ENCODE data around the gene S1PR1. TPM values are rescaled to one million over a fixed set of nuclear protein-coding genes. Genes with fewer than 3 reads are reported as not detected.

The S1PR1 gene
- total RNA-seq, 2 experiments from 2014 or later = 109 to 130 TPM

DNA sequence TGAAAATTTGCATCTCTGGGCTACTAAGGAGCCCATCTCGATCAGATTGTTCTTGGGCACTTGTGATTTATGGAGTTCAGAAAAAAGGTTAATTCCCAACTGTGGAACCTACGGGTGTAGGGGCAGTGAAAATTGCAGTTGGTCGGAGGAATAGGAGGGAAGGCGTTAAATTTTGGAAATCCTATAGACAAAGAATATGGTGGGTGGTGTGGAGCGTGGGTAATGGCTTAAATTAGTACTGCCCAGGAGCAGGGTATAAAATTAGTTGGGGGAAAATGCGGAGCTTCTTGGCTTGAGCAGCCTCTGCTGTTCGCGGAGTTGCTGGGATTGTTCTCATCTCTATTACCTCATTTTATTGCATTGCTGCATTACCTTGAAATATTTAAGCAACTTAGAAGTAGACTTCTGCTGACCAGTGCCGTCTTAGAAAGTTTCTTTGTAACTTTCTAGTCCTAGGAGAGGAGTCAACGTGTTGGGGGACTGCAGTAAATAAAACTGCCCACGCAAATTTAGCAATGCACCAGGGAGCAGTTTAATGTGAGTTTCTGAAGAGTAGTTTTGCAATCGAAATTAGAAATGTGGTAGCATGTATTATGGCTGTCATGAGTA, 514 bp downstream of the S1PR1 start:
- ChIA-PET CTCF (interaction anchor here (1.4 to 3.4 kb wide), 6 partner anchors 43 to 307 kb away, joined by 4 to 32 read pairs (median 17); no protein-coding TSS in a partner anchor), POLR2A (interaction anchor here (0.7 to 4.9 kb wide), 4 partner anchors 24 to 100 kb away, joined by 5 to 48 read pairs (median 19); no protein-coding TSS in a partner anchor)
- H3K9me3 Mint-ChIP-seq (ENCODE audit: low read depth) = peaks cover under 1% of the 10 kb centered on the region
- intact Hi-C loops (cut with DNase I, micrococcal nuclease) = loop anchor here (2.0 to 5.0 kb wide), 6 partner anchors 115 to 1200 kb away; partner anchors contain the start of gene CDC14A (in 1 of the 2)
- peaks cover 51% of the 10 kb centered on the region for H3K4me1 Mint-ChIP-seq
- peak overlapping the region; percentile 99 for H3K27ac Mint-ChIP-seq
- DNase-seq (peak; percentile 44), ATAC-seq (no peak)
- H3K4me3 Mint-ChIP-seq = peak overlapping the region; percentile 89
- H3K36me3 Mint-ChIP-seq (ENCODE audit: low read depth) = peaks cover 81% of the 10 kb centered on the region
- no peaks in the 10 kb centered on the region for H3K27me3 Mint-ChIP-seq

- Mint-ChIP-seq H3K4me1 (peaks cover 51% of the 10 kb centered on the region), H3K27me3 (no peaks in the 10 kb centered on the region), H3K36me3 (ENCODE audit: low read depth) (peaks cover 80% of the 10 kb centered on the region), H3K27ac (peak overlapping the region; percentile 99), H3K4me3 (peak overlapping the region; percentile 89), H3K9me3 (ENCODE audit: low read depth) (no peaks in the 10 kb centered on the region)
- DNase-seq (peak; percentile 87), ATAC-seq (peak; percentile 21)
- ChIA-PET CTCF (interaction anchor here (0.5 to 4.3 kb wide), 40 partner anchors 9 to 796 kb away, joined by 3 to 43 read pairs (median 4); partner anchors contain the start of gene DPH5), POLR2A (interaction anchor here (0.6 to 4.9 kb wide), 14 partner anchors 10 to 342 kb away, joined by 3 to 48 read pairs (median 5); partner anchors contain the start of gene DPH5)
- intact Hi-C loops (cut with DNase I, micrococcal nuclease) = loop anchor here (1.0 to 5.0 kb wide), 14 partner anchors 17 to 1201 kb away; partner anchors contain the start of genes SLC30A7 (in 2 of the 2) and CDC14A (in 1 of the 2)
These were observed 1.3 kb downstream of the S1PR1 start for GRCh38 chr1:101238031-101238628.

GRCh38 chr1:101238681-101239094, 1.9 kb downstream of the S1PR1 start:
- DNase-seq (peak; percentile 95), ATAC-seq (peak; percentile 30)
- H3K27me3 Mint-ChIP-seq = no peaks in the 10 kb centered on the region
- ChIA-PET POLR2A (interaction anchor here (0.7 to 4.9 kb wide), 13 partner anchors 10 to 342 kb away, joined by 3 to 48 read pairs (median 6); partner anchors contain the start of gene DPH5), CTCF (interaction anchor here (0.5 to 4.3 kb wide), 44 partner anchors 9 to 797 kb away, joined by 3 to 43 read pairs (median 4); partner anchors contain the start of gene DPH5)
- peaks cover 2% of the 10 kb centered on the region for H3K9me3 Mint-ChIP-seq (ENCODE audit: low read depth)
- H3K4me1 Mint-ChIP-seq = peaks cover 51% of the 10 kb centered on the region
- peaks cover 81% of the 10 kb centered on the region for H3K36me3 Mint-ChIP-seq (ENCODE audit: low read depth)
- intact Hi-C loops (cut with DNase I, micrococcal nuclease) = loop anchor here (1.0 to 5.0 kb wide), 16 partner anchors 16 to 1201 kb away; partner anchors contain the start of genes SLC30A7 (in 2 of the 2), CDC14A (in 1 of the 2) and DPH5 (in 1 of the 2)
- peak overlapping the region; percentile 99 for H3K27ac Mint-ChIP-seq
- H3K4me3 Mint-ChIP-seq = peak overlapping the region; percentile 89

GRCh38 chr1:101239095-101240040, 2.5 kb downstream of the S1PR1 start:
- H3K27ac Mint-ChIP-seq = peak overlapping the region; percentile 99
- H3K9me3 Mint-ChIP-seq (ENCODE audit: low read depth) = peaks cover 2% of the 10 kb centered on the region
- peak overlapping the region; percentile 89 for H3K4me3 Mint-ChIP-seq
- H3K4me1 Mint-ChIP-seq = peaks cover 51% of the 10 kb centered on the region
- ChIA-PET POLR2A (interaction anchor here (0.6 to 4.9 kb wide), 14 partner anchors 9 to 343 kb away, joined by 3 to 48 read pairs (median 5); partner anchors contain the start of gene DPH5), CTCF (interaction anchor here (0.5 to 4.3 kb wide), 48 partner anchors 8 to 896 kb away, joined by 3 to 43 read pairs (median 4); partner anchors contain the start of gene DPH5)
- peaks cover 83% of the 10 kb centered on the region for H3K36me3 Mint-ChIP-seq (ENCODE audit: low read depth)
- peak; percentile 82 for DNase-seq
- ATAC-seq = peak; percentile 20
- intact Hi-C loops (cut with DNase I, micrococcal nuclease) = loop anchor here (1.0 to 5.0 kb wide), 11 partner anchors 15 to 1202 kb away; partner anchors contain the start of genes CDC14A (in 1 of the 2), DPH5 (in 1 of the 2) and SLC30A7 (in 1 of the 2)
- no peaks in the 10 kb centered on the region for H3K27me3 Mint-ChIP-seq

DNA sequence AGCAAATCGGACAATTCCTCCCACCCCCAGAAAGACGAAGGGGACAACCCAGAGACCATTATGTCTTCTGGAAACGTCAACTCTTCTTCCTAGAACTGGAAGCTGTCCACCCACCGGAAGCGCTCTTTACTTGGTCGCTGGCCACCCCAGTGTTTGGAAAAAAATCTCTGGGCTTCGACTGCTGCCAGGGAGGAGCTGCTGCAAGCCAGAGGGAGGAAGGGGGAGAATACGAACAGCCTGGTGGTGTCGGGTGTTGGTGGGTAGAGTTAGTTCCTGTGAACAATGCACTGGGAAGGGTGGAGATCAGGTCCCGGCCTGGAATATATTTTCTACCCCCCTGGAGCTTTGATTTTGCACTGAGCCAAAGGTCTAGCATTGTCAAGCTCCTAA, 3.2 kb downstream of the S1PR1 start:
- POLR2A ChIA-PET = interaction anchor here (0.6 to 3.0 kb wide), 8 partner anchors 8 to 331 kb away, joined by 3 to 25 read pairs (median 4); no protein-coding TSS in a partner anchor
- peak overlapping the region; percentile 99 for H3K27ac Mint-ChIP-seq
- peaks cover 49% of the 10 kb centered on the region for H3K4me1 Mint-ChIP-seq
- DNase-seq = no peak
- H3K27me3 Mint-ChIP-seq = no peaks in the 10 kb centered on the region
- no peak for ATAC-seq
- peak overlapping the region; percentile 89 for H3K4me3 Mint-ChIP-seq
- H3K36me3 Mint-ChIP-seq (ENCODE audit: low read depth) = peaks cover 84% of the 10 kb centered on the region
- CTCF ChIA-PET = interaction anchor here (0.7 to 4.3 kb wide), 20 partner anchors 11 to 305 kb away, joined by 3 to 43 read pairs (median 5); partner anchors contain the start of gene DPH5
- H3K9me3 Mint-ChIP-seq (ENCODE audit: low read depth) = peaks cover 2% of the 10 kb centered on the region
- intact Hi-C loops (cut with DNase I, micrococcal nuclease) = no loop called here

DNA sequence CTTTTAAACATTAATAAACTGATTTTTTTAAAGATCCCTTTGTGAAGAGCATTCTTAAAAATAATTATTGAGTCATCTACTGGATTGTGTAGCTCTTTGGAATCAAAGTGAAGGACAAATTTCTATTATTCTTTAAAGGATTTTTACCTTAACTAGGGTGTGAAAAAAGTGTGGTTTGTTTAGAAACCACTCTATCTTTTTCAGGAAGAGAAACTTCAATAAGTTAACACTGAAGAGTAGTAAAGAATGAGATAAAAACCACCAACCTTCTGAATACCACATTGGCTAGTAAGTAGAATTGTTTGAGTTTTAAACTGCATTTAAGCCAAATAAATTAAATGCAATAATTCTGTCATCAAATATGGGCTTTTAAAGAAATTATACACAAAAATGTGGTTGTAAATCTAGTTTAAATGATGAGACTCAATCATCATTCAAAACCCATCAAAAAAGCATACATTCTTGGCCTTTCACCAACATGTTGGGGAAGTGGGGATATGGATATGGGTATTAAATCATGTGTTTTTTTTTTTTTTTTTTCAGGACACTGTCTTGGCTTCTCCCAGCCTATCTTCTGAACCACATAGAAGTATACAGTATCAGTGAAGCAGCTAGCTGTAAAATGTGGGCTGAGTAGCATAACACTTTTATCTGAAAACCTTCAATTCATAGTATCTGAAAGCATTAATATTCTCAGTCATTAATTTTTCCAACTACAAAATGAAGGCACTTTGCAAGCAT, 4.8 kb downstream of the S1PR1 start:
- ATAC-seq (no peak), DNase-seq (no peak)
- ChIA-PET POLR2A (interaction anchor here (0.6 to 1.9 kb wide), 4 partner anchors 10 to 113 kb away, joined by 3 to 10 read pairs (median 3); no protein-coding TSS in a partner anchor), CTCF (interaction anchor here (0.7 to 4.3 kb wide), 8 partner anchors 11 to 339 kb away, joined by 3 to 43 read pairs (median 8); no protein-coding TSS in a partner anchor)
- intact Hi-C loops (cut with DNase I, micrococcal nuclease) = loop anchor here in 1 of 2 experiments (2.0 kb wide), 1 partner anchor 15 kb away; no protein-coding TSS in a partner anchor
- Mint-ChIP-seq H3K4me1 (peaks cover 56% of the 10 kb centered on the region), H3K36me3 (ENCODE audit: low read depth) (peaks cover 79% of the 10 kb centered on the region), H3K9me3 (ENCODE audit: low read depth) (peaks cover 2% of the 10 kb centered on the region), H3K27ac (peak overlapping the region; percentile 85), H3K27me3 (no peaks in the 10 kb centered on the region), H3K4me3 (peak overlapping the region; percentile 89)

DNA sequence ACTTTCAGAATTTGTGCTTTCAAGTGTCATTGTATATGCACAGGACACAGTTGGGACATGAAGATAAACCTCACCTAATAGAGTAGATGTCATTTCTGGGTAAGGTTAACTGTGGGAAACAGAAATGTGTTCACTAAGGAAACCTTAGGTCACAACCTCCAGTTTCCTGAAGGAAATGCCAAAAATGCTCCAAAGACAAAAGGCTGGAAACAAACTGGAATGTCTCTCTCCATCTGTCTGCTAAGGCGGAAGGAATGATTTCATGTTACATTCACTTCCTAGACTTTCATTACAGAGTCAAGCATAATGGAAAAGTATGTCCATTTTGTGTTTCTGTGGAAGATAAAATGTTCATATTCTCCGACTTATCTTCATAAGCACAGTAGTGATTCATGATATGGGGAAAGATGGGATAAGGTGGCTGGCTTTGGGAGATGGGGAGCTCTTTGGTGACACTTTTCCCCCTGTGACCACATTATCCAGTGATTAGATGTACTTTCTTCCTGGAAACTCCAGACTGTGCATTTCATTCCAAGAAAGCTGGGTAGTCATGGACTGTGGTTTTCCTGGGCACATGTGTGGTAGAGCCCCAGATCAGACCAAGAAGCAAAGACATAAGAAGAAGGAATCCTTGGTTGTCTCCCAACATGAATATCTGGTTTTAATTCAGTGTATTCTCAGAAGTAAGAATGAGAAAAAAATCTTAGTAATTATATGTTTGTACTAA, 5.7 kb downstream of the S1PR1 start:
- Mint-ChIP-seq H3K27me3 (no peaks in the 10 kb centered on the region), H3K4me1 (peaks cover 62% of the 10 kb centered on the region), H3K36me3 (ENCODE audit: low read depth) (peaks cover 71% of the 10 kb centered on the region), H3K9me3 (ENCODE audit: low read depth) (peaks cover 2% of the 10 kb centered on the region), H3K27ac (peak overlapping the region; percentile 85), H3K4me3 (peak overlapping the region; percentile 89)
- ATAC-seq = no peak
- no peak for DNase-seq
- ChIA-PET POLR2A (no interaction called here), CTCF (interaction anchor here (0.7 kb wide), 1 partner anchor 315 kb away, joined by 3 read pairs; no protein-coding TSS in a partner anchor)
- intact Hi-C loops (cut with DNase I, micrococcal nuclease) = loop anchor here in 1 of 2 experiments (2.0 kb wide), 1 partner anchor 14 kb away; no protein-coding TSS in a partner anchor

GRCh38 chr1:101243751-101244150, 6.9 kb downstream of the S1PR1 start:
- H3K36me3 Mint-ChIP-seq (ENCODE audit: low read depth) = peaks cover 60% of the 10 kb centered on the region
- H3K9me3 Mint-ChIP-seq (ENCODE audit: low read depth) = peaks cover 2% of the 10 kb centered on the region
- H3K4me1 Mint-ChIP-seq = peaks cover 67% of the 10 kb centered on the region
- DNase-seq (no peak), ATAC-seq (no peak)
- peak overlapping the region; percentile 77 for H3K27ac Mint-ChIP-seq
- ChIA-PET CTCF (interaction anchor here (0.6 to 1.9 kb wide), 6 partner anchors 9 to 341 kb away, joined by 3 to 7 read pairs (median 4); no protein-coding TSS in a partner anchor), POLR2A (no interaction called here)
- peak overlapping the region; percentile 40 for H3K4me3 Mint-ChIP-seq
- intact Hi-C loops (cut with DNase I, micrococcal nuclease) = loop anchor here in 1 of 2 experiments (2.0 kb wide), 1 partner anchor 13 kb away; no protein-coding TSS in a partner anchor
- H3K27me3 Mint-ChIP-seq = no peaks in the 10 kb centered on the region

- peaks cover 2% of the 10 kb centered on the region for H3K9me3 Mint-ChIP-seq (ENCODE audit: low read depth)
- H3K27me3 Mint-ChIP-seq = no peaks in the 10 kb centered on the region
- POLR2A ChIA-PET = no interaction called here
- H3K4me1 Mint-ChIP-seq = peaks cover 65% of the 10 kb centered on the region
- H3K27ac Mint-ChIP-seq = no peak overlapping the region
- CTCF ChIA-PET = interaction anchor here (0.6 to 4.7 kb wide), 9 partner anchors 10 to 328 kb away, joined by 3 to 20 read pairs (median 4); no protein-coding TSS in a partner anchor
- no peak for ATAC-seq
- no peak for DNase-seq
- intact Hi-C loops (cut with DNase I, micrococcal nuclease) = no loop called here
- H3K4me3 Mint-ChIP-seq = no peak overlapping the region
- peaks cover 49% of the 10 kb centered on the region for H3K36me3 Mint-ChIP-seq (ENCODE audit: low read depth)
These were observed 8.0 kb downstream of the S1PR1 start for GRCh38 chr1:101244842-101245241.
